ENCODE data around the gene PSKH1. TPM values are rescaled to one million over a fixed set of nuclear protein-coding genes. Genes with fewer than 3 reads are reported as not detected.

The PSKH1 gene
- total RNA-seq, 1 donor from 2014 or later = 15.5 TPM

DNA sequence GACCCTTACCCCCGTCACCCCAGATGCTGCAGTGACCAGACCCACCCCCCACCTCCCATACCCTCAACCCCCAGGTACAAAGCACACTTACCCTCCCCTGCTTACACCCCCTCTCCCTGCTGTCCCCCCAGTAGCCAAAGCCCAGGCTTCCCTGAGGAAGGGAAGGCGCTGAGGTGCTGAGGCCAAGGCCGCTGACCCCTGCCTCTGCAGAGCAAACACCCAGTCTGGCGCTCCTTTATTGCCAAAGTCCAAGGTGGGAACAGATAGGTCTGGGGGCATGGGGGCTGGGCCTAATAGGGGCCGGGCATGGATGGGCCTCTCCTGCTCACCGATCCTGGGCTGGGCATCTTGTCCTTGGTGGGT, 50.2 kb downstream of the PSKH1 start:
- Histone ChIP-seq H3K36me3 (ENCODE audit: control insufficient read depth, insufficient read depth, low read length) (peaks cover 40% of the 10 kb centered on the region), H3K4me3 (ENCODE audit: low read depth, low read length) (no peak overlapping the region), H3K27me3 (ENCODE audit: control insufficient read depth, insufficient read depth, low read length) (no peaks in the 10 kb centered on the region)
- FAIRE-seq (no peak), DNase-seq (ENCODE audit: low read depth) (no peak)
- TF ChIP-seq, protein P1, sequence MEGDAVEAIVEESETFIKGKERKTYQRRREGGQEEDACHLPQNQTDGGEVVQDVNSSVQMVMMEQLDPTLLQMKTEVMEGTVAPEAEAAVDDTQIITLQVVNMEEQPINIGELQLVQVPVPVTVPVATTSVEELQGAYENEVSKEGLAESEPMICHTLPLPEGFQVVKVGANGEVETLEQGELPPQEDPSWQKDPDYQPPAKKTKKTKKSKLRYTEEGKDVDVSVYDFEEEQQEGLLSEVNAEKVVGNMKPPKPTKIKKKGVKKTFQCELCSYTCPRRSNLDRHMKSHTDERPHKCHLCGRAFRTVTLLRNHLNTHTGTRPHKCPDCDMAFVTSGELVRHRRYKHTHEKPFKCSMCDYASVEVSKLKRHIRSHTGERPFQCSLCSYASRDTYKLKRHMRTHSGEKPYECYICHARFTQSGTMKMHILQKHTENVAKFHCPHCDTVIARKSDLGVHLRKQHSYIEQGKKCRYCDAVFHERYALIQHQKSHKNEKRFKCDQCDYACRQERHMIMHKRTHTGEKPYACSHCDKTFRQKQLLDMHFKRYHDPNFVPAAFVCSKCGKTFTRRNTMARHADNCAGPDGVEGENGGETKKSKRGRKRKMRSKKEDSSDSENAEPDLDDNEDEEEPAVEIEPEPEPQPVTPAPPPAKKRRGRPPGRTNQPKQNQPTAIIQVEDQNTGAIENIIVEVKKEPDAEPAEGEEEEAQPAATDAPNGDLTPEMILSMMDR (IDR thresholded peaks at IDR 0.05; ENCODE audit: insufficient read depth, low read length, severe bottlenecking) = no peak

DNA sequence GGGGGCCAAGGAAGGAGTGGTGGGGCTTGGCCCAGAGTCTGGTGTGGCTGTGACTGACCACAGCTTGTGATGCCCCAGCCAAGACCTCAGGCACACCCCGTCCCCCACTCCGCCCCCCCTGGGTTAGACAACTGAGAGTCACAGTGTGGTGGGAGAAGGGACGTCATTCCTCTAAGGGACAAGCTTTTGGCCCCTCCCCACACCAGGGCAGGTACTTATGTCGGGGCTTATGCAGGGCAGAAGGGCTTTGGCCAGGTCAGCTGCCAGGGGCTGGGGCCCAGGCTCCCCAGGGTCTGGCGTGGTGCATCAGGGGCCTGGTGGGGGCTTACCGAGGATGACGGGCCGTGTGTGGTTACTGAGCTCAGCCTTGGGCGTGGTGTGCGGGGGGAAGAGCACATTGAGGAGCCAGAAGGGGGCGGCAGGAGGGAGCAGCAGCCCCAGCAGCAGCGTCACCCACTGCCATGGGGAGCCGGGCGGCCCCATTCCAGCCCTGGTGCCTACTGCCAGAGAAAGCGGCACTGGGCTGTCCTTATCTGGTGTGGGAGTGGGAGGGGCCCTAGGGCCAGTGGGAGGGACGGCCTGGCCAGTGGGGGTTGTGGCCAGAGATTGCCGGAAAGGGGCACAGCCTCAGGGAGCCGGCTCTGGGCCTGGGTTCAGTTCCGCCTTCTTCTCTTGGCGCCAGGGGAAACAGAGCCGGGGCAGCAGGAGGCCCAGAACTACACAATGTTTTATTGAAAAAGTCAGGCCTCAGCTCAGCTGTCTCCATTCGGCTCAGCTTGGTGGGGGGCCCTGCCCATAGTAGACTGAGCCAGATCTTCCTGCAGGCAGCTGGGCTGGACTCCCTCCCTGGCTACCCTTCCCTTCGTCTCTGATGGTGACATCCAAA, 50.8 kb downstream of the PSKH1 start, which contains the start of gene LCAT:
Gene LCAT, minus strand, starts transcription at position 502 of the 886 bp plus-strand sequence. Its CDS starts 19 bp downstream, at position 483.
- TF ChIP-seq, protein P1 (IDR thresholded peaks at IDR 0.05; ENCODE audit: insufficient read depth, low read length, severe bottlenecking) = no peak
- Histone ChIP-seq H3K36me3 (ENCODE audit: control insufficient read depth, insufficient read depth, low read length) (peaks cover 45% of the 10 kb centered on the region), H3K27me3 (ENCODE audit: control insufficient read depth, insufficient read depth, low read length) (no peaks in the 10 kb centered on the region), H3K4me3 (ENCODE audit: low read depth, low read length) (no peak within 1 kb of the TSS)
- FAIRE-seq (no peak), DNase-seq (ENCODE audit: low read depth) (no peak)

DNA sequence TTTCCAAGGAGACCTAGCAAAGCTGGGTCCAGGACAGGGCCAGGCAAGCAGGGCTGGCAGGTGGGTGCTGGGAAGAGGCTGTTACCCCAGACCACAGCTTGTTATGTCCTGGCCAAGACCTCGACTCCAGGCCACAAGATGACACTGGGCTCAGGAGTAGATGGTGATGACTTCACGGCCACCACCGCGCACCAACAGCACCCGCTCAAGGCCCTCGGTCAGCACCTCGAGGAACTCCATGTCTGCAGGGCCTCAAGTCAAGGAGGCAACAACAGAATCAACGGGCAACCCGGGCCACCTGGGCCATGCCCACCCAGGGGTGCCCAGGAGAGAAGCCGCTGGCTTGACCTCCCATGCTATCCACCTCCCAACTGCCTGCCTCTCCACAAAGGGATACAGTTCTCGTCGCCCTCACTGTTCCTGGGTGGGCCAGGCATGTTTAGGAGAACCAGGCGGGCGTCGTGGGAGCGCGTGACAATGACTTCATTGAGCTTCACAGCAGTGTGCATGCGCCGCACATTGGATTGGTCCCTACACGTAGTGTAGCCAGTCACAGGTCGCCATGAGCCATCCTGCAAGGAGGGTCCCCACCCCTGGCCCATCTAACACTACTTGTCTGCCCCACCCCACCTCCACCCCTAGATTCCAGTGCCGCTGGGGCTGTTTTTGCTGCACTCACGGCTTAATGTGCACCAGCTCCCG, 51.8 kb downstream of the PSKH1 start:
- H3K36me3 ChIP-seq (ENCODE audit: control insufficient read depth, insufficient read depth, low read length) = peaks cover 49% of the 10 kb centered on the region
- FAIRE-seq = no peak
- DNase-seq (ENCODE audit: low read depth) = no peak
- TF ChIP-seq, protein P1 (IDR thresholded peaks at IDR 0.05; ENCODE audit: insufficient read depth, low read length, severe bottlenecking) = no peak
- no peaks in the 10 kb centered on the region for H3K27me3 ChIP-seq (ENCODE audit: control insufficient read depth, insufficient read depth, low read length)
- H3K4me3 ChIP-seq (ENCODE audit: low read depth, low read length) = no peak overlapping the region

DNA sequence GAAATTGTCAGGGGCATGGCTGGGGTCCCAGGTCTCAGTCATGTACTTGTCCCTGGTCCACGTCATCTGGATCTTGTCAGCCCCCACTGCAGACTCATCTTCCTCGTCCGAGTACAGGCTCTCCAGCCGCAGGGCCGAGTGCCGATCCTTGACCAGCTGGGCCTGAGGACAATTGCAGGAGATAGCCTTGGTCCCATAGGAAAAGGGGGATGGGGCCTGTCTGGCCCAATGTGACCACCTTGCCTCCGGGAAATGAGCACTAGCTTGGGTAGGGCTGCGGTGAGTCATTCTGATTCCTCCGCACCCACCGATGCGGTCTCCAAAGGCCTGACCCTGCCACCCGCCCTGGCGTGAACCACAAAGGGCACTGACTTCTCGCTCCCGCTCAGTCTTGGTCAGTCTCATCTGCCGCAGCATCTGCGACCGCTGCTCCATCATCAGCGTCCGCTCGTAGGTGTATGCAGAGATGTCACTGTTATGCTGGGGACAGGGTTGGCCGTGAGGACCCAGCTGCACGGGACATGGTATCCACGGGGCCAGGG, 52.4 kb downstream of the PSKH1 start:
- peaks cover 54% of the 10 kb centered on the region for H3K36me3 ChIP-seq (ENCODE audit: control insufficient read depth, insufficient read depth, low read length)
- FAIRE-seq = no peak

DNA sequence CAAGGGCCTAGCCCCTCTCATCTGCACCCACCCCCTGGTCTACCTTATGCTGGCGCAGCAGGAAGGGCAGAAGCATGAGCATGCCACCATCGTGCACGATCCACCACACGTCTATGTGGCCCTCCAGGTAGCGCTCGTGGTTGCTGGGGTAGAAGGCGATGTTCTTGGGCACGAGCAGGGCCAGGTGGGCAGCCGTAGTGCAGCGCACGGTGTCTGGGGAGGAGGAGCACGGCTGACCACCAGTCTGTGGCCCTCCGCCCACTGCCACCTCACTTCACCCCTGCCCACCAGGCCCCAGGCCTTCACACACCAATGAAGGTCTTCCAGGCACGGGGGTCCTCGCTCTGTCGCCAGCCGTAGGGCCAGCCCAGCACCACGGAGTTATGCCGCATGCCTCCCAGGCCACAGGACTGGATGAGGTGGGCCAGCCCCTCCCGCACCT, 53.1 kb downstream of the PSKH1 start:
- TF ChIP-seq, protein P1 (IDR thresholded peaks at IDR 0.05; ENCODE audit: insufficient read depth, low read length, severe bottlenecking) = no peak
- no peaks in the 10 kb centered on the region for H3K27me3 ChIP-seq (ENCODE audit: control insufficient read depth, insufficient read depth, low read length)
- FAIRE-seq (no peak), DNase-seq (ENCODE audit: low read depth) (no peak)
- H3K4me3 ChIP-seq (ENCODE audit: low read depth, low read length) = no peak overlapping the region
- H3K36me3 ChIP-seq (ENCODE audit: control insufficient read depth, insufficient read depth, low read length) = peaks cover 61% of the 10 kb centered on the region

More for the DNA sequence above, 52.4 kb downstream of the PSKH1 start:
- no peaks in the 10 kb centered on the region for H3K27me3 ChIP-seq (ENCODE audit: control insufficient read depth, insufficient read depth, low read length)
- TF ChIP-seq, protein P1 (IDR thresholded peaks at IDR 0.05; ENCODE audit: insufficient read depth, low read length, severe bottlenecking) = no peak
- H3K4me3 ChIP-seq (ENCODE audit: low read depth, low read length) = no peak overlapping the region
- DNase-seq (ENCODE audit: low read depth) = no peak
